ENCODE measurements around the gene SWT1.

DNA sequence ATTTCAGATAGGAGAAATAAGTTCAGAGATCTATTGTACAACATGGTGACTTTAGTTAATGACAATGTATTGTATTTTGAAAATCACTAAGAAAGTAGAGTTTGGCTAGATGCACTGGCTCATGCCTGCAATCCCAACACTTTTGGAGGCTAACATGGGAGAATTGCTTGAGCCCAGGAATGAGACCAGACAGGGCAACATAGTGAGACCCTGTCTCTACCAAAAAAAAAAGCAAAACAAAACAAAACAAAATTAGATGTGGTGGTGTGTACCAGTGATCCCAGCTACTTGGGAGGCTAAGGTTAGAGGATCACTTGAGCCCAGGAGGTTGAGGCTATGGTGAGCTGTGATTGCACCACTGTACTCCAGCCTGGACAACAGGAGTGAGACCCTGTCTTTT, 132.9 kb downstream of the SWT1 start:
- TF ChIP-seq, protein P1, sequence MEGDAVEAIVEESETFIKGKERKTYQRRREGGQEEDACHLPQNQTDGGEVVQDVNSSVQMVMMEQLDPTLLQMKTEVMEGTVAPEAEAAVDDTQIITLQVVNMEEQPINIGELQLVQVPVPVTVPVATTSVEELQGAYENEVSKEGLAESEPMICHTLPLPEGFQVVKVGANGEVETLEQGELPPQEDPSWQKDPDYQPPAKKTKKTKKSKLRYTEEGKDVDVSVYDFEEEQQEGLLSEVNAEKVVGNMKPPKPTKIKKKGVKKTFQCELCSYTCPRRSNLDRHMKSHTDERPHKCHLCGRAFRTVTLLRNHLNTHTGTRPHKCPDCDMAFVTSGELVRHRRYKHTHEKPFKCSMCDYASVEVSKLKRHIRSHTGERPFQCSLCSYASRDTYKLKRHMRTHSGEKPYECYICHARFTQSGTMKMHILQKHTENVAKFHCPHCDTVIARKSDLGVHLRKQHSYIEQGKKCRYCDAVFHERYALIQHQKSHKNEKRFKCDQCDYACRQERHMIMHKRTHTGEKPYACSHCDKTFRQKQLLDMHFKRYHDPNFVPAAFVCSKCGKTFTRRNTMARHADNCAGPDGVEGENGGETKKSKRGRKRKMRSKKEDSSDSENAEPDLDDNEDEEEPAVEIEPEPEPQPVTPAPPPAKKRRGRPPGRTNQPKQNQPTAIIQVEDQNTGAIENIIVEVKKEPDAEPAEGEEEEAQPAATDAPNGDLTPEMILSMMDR (IDR thresholded peaks at IDR 0.05): no peak
- TF ChIP-seq POLR2A (IDR thresholded peaks at IDR 0.05): no peak
